ENCODE results near the gene CNTNAP2. TPM values are rescaled to one million over a fixed set of nuclear protein-coding genes. Genes with fewer than 3 reads are reported as not detected.

Gene CNTNAP2
- total and polyA plus RNA-seq, 2 of the 13 experiments (the other 11 are each of a cell fraction or from before 2014, with no cell fraction given) = 0.40 to 0.42 TPM

- no peaks in the 10 kb centered on the region for H4K20me1 ChIP-seq (ENCODE audit: insufficient read depth, low read length)
- H3K9me3 ChIP-seq (ENCODE audit: low read length) = no peaks in the 10 kb centered on the region
- no peak overlapping the region for H2AFZ ChIP-seq (ENCODE audit: low read length)
- ChIA-PET POLR2A (no interaction called here), CTCF (ENCODE audit: low intra/inter-chr PET ratio, low total read pairs) (no interaction called here)
- TF ChIP-seq ESRRA (CRISPR knock-in tag; IDR thresholded peaks at IDR 0.05; ENCODE audit: low read depth) (no peak), MNT (IDR thresholded peaks at IDR 0.05) (no peak), IRF1 (CRISPR knock-in tag; IDR thresholded peaks at IDR 0.05; ENCODE audit: low read depth) (no peak), ZNF564 (CRISPR knock-in tag; IDR thresholded peaks at IDR 0.05) (no peak), ELK4 (CRISPR knock-in tag; IDR thresholded peaks at IDR 0.05; ENCODE audit: borderline replicate concordance) (no peak), HDAC1 (CRISPR knock-in tag; IDR thresholded peaks at IDR 0.05) (no peak), NR1H2 (CRISPR knock-in tag; IDR thresholded peaks at IDR 0.05; ENCODE audit: borderline replicate concordance, low read depth) (no peak)
- BruUV-seq (replicated peaks) = no TSS peak
- FAIRE-seq (no peak), ATAC-seq (no peak), DNase-seq (ENCODE audit: low spot score) (no peak)
- H3K27me3 ChIP-seq (ENCODE audit: control insufficient read depth in 1 of 2, insufficient read depth in 2 of 2, low read length in 2 of 2) = no peaks in the 10 kb centered on the region; a peak in 1 of 5 replicates
- H3K36me3 ChIP-seq (replicated peaks in 1 of 2; ENCODE audit: control insufficient read depth in 1 of 2, insufficient read depth in 2 of 2, low read length in 2 of 2) = no peaks in the 10 kb centered on the region
- 48% methylated on average over 2 of the region's 2 CpGs for WGBS (ENCODE audit: low lambda C conversion rate)
- H3K4me1 ChIP-seq (ENCODE audit: insufficient read depth, low read length) = no peaks in the 10 kb centered on the region
- in situ Hi-C loops (cut with HindIII; ENCODE audit: extremely low pct_ligation_motif_present, low pct_unique_long_range_greater_than_20kb) = no loop called here
- no peak overlapping the region for H3K9ac ChIP-seq (ENCODE audit: insufficient read depth, low read depth, low read length)
- no peak overlapping the region for H3K4me3 ChIP-seq (replicated peaks in 1 of 3; ENCODE audit: insufficient read depth in 1 of 3, low read depth in 2 of 3, low read length in 3 of 3)
- H3K4me2 ChIP-seq (ENCODE audit: low read depth, low read length) = no peak overlapping the region
- H3K27ac ChIP-seq (ENCODE audit: extremely low read length, insufficient read depth, low read length) = no peak overlapping the region
- intact Hi-C loops (cut with micrococcal nuclease; ENCODE audit: unreplicated experiment) = no loop called here
- no peaks in the 10 kb centered on the region for H3K79me2 ChIP-seq (ENCODE audit: insufficient read depth, low read length)
These were observed 2202.2 kb downstream of the CNTNAP2 start for GRCh38 chr7:148318838-148319237.
